IPS-15b (cell line): ENCODE data around the gene AIRE.
A peak's percentile ranks its signal among the peaks of the same experiment; 100 is the strongest.

Source experiments
- H3K27me3 ChIP-seq: one replicate; pipeline ENCODE4 v1.6.1; 2013; ENCODE audit warnings: low read length; ENCODE audit not compliant: control insufficient read depth, insufficient read depth
- H3K36me3 ChIP-seq: one replicate; pipeline ENCODE4 v1.6.1; 2013; ENCODE audit warnings: low read length; ENCODE audit not compliant: control insufficient read depth, insufficient read depth
- H3K4me1 ChIP-seq: one replicate; pipeline ENCODE4 v1.6.1; 2013; ENCODE audit warnings: mild to moderate bottlenecking, low read length; ENCODE audit not compliant: control insufficient read depth, insufficient read depth
- H3K4me3 ChIP-seq: one replicate; pipeline ENCODE4 v1.5.1; 2013; ENCODE audit warnings: low read depth, low read length
- H3K9ac ChIP-seq: one replicate; pipeline ENCODE4 v1.6.1; 2013; ENCODE audit warnings: low read depth, mild to moderate bottlenecking, low read length
- H3K9me3 ChIP-seq: one replicate; pipeline ENCODE4 v1.6.1; 2013; ENCODE audit warnings: mild to moderate bottlenecking, low read length; ENCODE audit not compliant: control insufficient read depth, insufficient read depth

Gene AIRE

GRCh38 chr21:44295163-44295573 lies 9.5 kb downstream of the AIRE start:
- no peaks in the 10 kb centered on the region for H3K27me3 ChIP-seq
- no peak overlapping the region for H3K9ac ChIP-seq
- H3K36me3 ChIP-seq = no peaks in the 10 kb centered on the region
- peaks cover 4% of the 10 kb centered on the region for H3K4me1 ChIP-seq
- H3K9me3 ChIP-seq = no peaks in the 10 kb centered on the region
- no peak overlapping the region for H3K4me3 ChIP-seq

GRCh38 chr21:44295646-44296045 lies 10.0 kb downstream of the AIRE start:
- no peak overlapping the region for H3K4me3 ChIP-seq
- H3K9ac ChIP-seq = no peak overlapping the region
- H3K27me3 ChIP-seq = no peaks in the 10 kb centered on the region
- H3K4me1 ChIP-seq = peaks cover 4% of the 10 kb centered on the region
- no peaks in the 10 kb centered on the region for H3K36me3 ChIP-seq
- no peaks in the 10 kb centered on the region for H3K9me3 ChIP-seq

GRCh38 chr21:44296103-44296519 lies 10.4 kb downstream of the AIRE start:
- Histone ChIP-seq H3K27me3 (no peaks in the 10 kb centered on the region), H3K4me3 (no peak overlapping the region)

GRCh38 chr21:44296916-44297315 lies 11.2 kb downstream of the AIRE start:
- Histone ChIP-seq H3K9ac (no peak overlapping the region), H3K27me3 (no peaks in the 10 kb centered on the region), H3K4me1 (peaks cover 7% of the 10 kb centered on the region), H3K36me3 (no peaks in the 10 kb centered on the region), H3K9me3 (no peaks in the 10 kb centered on the region), H3K4me3 (no peak overlapping the region)

More at GRCh38 chr21:44296103-44296519, 10.4 kb downstream of the AIRE start:
- Histone ChIP-seq H3K9ac (no peak overlapping the region), H3K9me3 (no peaks in the 10 kb centered on the region), H3K4me1 (peaks cover 7% of the 10 kb centered on the region), H3K36me3 (no peaks in the 10 kb centered on the region)

GRCh38 chr21:44297525-44298290 lies 12.0 kb downstream of the AIRE start:
- Histone ChIP-seq H3K4me3 (no peak overlapping the region), H3K4me1 (peaks cover 7% of the 10 kb centered on the region), H3K36me3 (no peaks in the 10 kb centered on the region), H3K9ac (no peak overlapping the region), H3K9me3 (no peaks in the 10 kb centered on the region), H3K27me3 (no peaks in the 10 kb centered on the region)

- Histone ChIP-seq H3K4me3 (no peak overlapping the region), H3K9ac (no peak overlapping the region), H3K9me3 (no peaks in the 10 kb centered on the region), H3K4me1 (peaks cover 7% of the 10 kb centered on the region), H3K27me3 (no peaks in the 10 kb centered on the region), H3K36me3 (no peaks in the 10 kb centered on the region)
These were observed 12.6 kb downstream of the AIRE start for GRCh38 chr21:44298301-44298700.

GRCh38 chr21:44299085-44299457 lies 13.4 kb downstream of the AIRE start:
- Histone ChIP-seq H3K36me3 (no peaks in the 10 kb centered on the region), H3K27me3 (no peaks in the 10 kb centered on the region), H3K4me1 (peaks cover 7% of the 10 kb centered on the region), H3K4me3 (peak overlapping the region; percentile 53), H3K9ac (peak overlapping the region; percentile 71), H3K9me3 (no peaks in the 10 kb centered on the region)

- Histone ChIP-seq H3K9ac (peak within 1 kb of the TSS; percentile 71), H3K36me3 (no peaks in the 10 kb centered on the region), H3K9me3 (no peaks in the 10 kb centered on the region), H3K27me3 (no peaks in the 10 kb centered on the region), H3K4me3 (peak within 1 kb of the TSS; percentile 60), H3K4me1 (peaks cover 7% of the 10 kb centered on the region)
These were observed 14.0 kb downstream of the AIRE start, which contains the start of gene PFKL for GRCh38 chr21:44299458-44300261. TSS of gene PFKL (plus strand) at chr21:44300053. CDS start at chr21:44300106, 53 bp downstream.

- Histone ChIP-seq H3K4me3 (peak overlapping the region; percentile 60), H3K36me3 (no peaks in the 10 kb centered on the region), H3K9me3 (no peaks in the 10 kb centered on the region), H3K9ac (peak overlapping the region; percentile 47), H3K4me1 (peaks cover 7% of the 10 kb centered on the region), H3K27me3 (no peaks in the 10 kb centered on the region)
These were observed 14.7 kb downstream of the AIRE start for GRCh38 chr21:44300262-44300959.

GRCh38 chr21:44301141-44301540 lies 15.5 kb downstream of the AIRE start:
- Histone ChIP-seq H3K4me3 (peak overlapping the region; percentile 60), H3K9me3 (no peaks in the 10 kb centered on the region), H3K4me1 (peaks cover 7% of the 10 kb centered on the region), H3K27me3 (no peaks in the 10 kb centered on the region), H3K36me3 (no peaks in the 10 kb centered on the region), H3K9ac (no peak overlapping the region)

GRCh38 chr21:44301961-44302406 lies 16.3 kb downstream of the AIRE start:
- Histone ChIP-seq H3K4me1 (peaks cover 7% of the 10 kb centered on the region), H3K36me3 (peaks cover 7% of the 10 kb centered on the region), H3K4me3 (no peak overlapping the region), H3K27me3 (no peaks in the 10 kb centered on the region), H3K9ac (no peak overlapping the region), H3K9me3 (no peaks in the 10 kb centered on the region)
